HCT116 (cell line): ENCODE results near the gene IL22RA2. TPM values are rescaled to one million over a fixed set of nuclear protein-coding genes. Genes with fewer than 3 reads are reported as not detected.

Source experiments
- ATAC-seq: fragments of 200-7000 bp; cut with Tn5 transposase; 2 replicates; pipeline ENCODE4 v1.9.1; 2020; ENCODE audit warnings: mild to moderate bottlenecking, moderate library complexity
- BruUV-seq: library from RNA; stranded (reverse); fragments of 400-500 nt; replicated peaks from 2 replicates; lab custom pipeline; 2021; lab: Mats Ljungman, UMichigan
- CTCF ChIA-PET: fragments of 300-600 bp; sonication (Branson Sonifier 250); formaldehyde crosslinking; loops from one replicate; lab custom pipeline; 2021; ENCODE audit warnings: antibody characterized with exemption; lab: Charles Lee
- POLR2A ChIA-PET: fragments of 300-600, 350-600 bp; sonication (Branson Sonifier 250); formaldehyde crosslinking; loops from one replicate; lab custom pipeline; 2021; ENCODE audit warnings: antibody characterized with exemption; lab: Charles Lee
- RAD21 ChIA-PET, 2 experiments: fragments of 300-600 bp; sonication (Branson Sonifier 250); formaldehyde crosslinking; loops; one replicate each; lab custom pipeline; 2023; ENCODE audit warnings: low total read pairs in 2 of 2; ENCODE audit not compliant: uncharacterized antibody in 2 of 2, unreplicated experiment in 2 of 2, low non-redundant PET in 1 of 2; lab: Charles Lee
- DNase-seq: peaks from one replicate; pipeline ENCODE4 v3.0.0-alpha.2; 2010; ENCODE audit warnings: low read depth, low spot score
- H2AFZ ChIP-seq: fragments of 200-600 bp; shearing (Covaris generic), sonication (generic); 2 replicates; pipeline ENCODE4 v1.6.1; 2017; ENCODE audit warnings: low read depth, mixed run types, mixed read lengths, antibody characterized with exemption, low read length; ENCODE audit not compliant: poor library complexity, severe bottlenecking
- H3K27ac ChIP-seq: 2 replicates; pipeline ENCODE4 v1.5.1; 2012; ENCODE audit warnings: low read depth, low read length
- H3K27me3 ChIP-seq: fragments of 200-600 bp; sonication (generic); 2 replicates; pipeline ENCODE4 v1.6.1; 2016; ENCODE audit warnings: mixed run types, low read length, mixed read lengths; ENCODE audit not compliant: insufficient read depth
- H3K36me3 ChIP-seq, 2 experiments: fragments of 200-500 bp in 1 of 2; fragments of 200-600 bp in 1 of 2; sonication (Bioruptor generic) in 1 of 2; sonication (generic) in 1 of 2; 2 replicates each; pipeline versions ENCODE4 v1.5.1 to v1.6.1; 2014 to 2016; ENCODE audit warnings: low read length in 2 of 2, inconsistent platforms in 1 of 2, mixed read lengths in 1 of 2, mixed run types in 1 of 2; ENCODE audit not compliant: insufficient read depth in 2 of 2, control insufficient read depth in 1 of 2
- H3K4me1 ChIP-seq, 2 experiments: fragments of 200-600 bp in 1 of 2; sonication (generic) in 1 of 2; 2 replicates each; pipeline versions ENCODE4 v1.5.1 to v1.6.1; 2012 to 2017; ENCODE audit warnings: low read length in 2 of 2, inconsistent platforms in 1 of 2, mild to moderate bottlenecking in 1 of 2, mixed read lengths in 1 of 2, mixed run types in 1 of 2, moderate library complexity in 1 of 2; ENCODE audit not compliant: insufficient read depth in 2 of 2, control insufficient read depth in 1 of 2
- H3K4me2 ChIP-seq: fragments of 200-600 bp; sonication (generic); 2 replicates; pipeline ENCODE4 v1.6.1; 2017; ENCODE audit warnings: mixed run types, low read length, mixed read lengths
- H3K4me3 ChIP-seq, 2 experiments: fragments of 200-600 bp in 1 of 2; sonication (generic) in 1 of 2; replicated peaks in 1 of 2; 2 replicates each; pipeline ENCODE4 v1.5.1; 2011 to 2016; ENCODE audit warnings: low read length in 2 of 2, control low read depth in 1 of 2, low read depth in 1 of 2, mild to moderate bottlenecking in 1 of 2, mixed read lengths in 1 of 2, mixed run types in 1 of 2
- H3K79me2 ChIP-seq: fragments of 200-600 bp; sonication (generic); 2 replicates; pipeline ENCODE4 v1.6.1; 2017; ENCODE audit warnings: mild to moderate bottlenecking, mixed run types, low read length, moderate library complexity, mixed read lengths; ENCODE audit not compliant: insufficient read depth
- H3K9ac ChIP-seq: fragments of 200-600 bp; sonication (generic); 2 replicates; pipeline ENCODE4 v1.6.1; 2016; ENCODE audit warnings: low read length, mixed read lengths
- H3K9me2 ChIP-seq: fragments of 200-600 bp; sonication (generic), shearing (Covaris generic); 2 replicates; pipeline ENCODE4 v1.6.1; 2017; ENCODE audit warnings: mixed run types, mild to moderate bottlenecking, moderate library complexity; ENCODE audit not compliant: insufficient read depth
- H3K9me3 ChIP-seq, 2 experiments: fragments of 200-500 bp in 1 of 2; fragments of 200-600 bp in 1 of 2; sonication (Bioruptor generic) in 1 of 2; sonication (generic) in 1 of 2; 2 replicates each; pipeline ENCODE4 v1.6.1; 2014 to 2017; ENCODE audit warnings: low read length in 2 of 2, mixed read lengths in 2 of 2, inconsistent platforms in 1 of 2, low read depth in 1 of 2, mild to moderate bottlenecking in 1 of 2, mixed run types in 1 of 2, moderate library complexity in 1 of 2; ENCODE audit not compliant: control insufficient read depth in 1 of 2, insufficient read depth in 1 of 2
- H4K20me1 ChIP-seq: fragments of 200-600 bp; sonication (generic), shearing (Covaris generic); 2 replicates; pipeline ENCODE4 v1.6.1; 2017; ENCODE audit warnings: mixed run types, mild to moderate bottlenecking, moderate library complexity; ENCODE audit not compliant: insufficient read depth
- ATF3 ChIP-seq: IDR thresholded peaks from 2 replicates; pipeline ENCODE4 v1.6.1; 2012
- CEBPB ChIP-seq: IDR thresholded peaks from 2 replicates; pipeline ENCODE4 v1.6.1; 2012; ENCODE audit warnings: low read depth
- EGR1 ChIP-seq: IDR thresholded peaks from 2 replicates; pipeline ENCODE4 v1.6.1; 2012; ENCODE audit warnings: low read depth
- ELF1 ChIP-seq: IDR thresholded peaks from 2 replicates; pipeline ENCODE4 v1.6.1; 2012; ENCODE audit warnings: low read depth, borderline replicate concordance
- EZH2 ChIP-seq: fragments of 200-600 bp; sonication (generic); IDR thresholded peaks from 2 replicates; pipeline ENCODE4 v1.6.1; 2017; ENCODE audit warnings: antibody characterized with exemption, mixed run types
- EZH2phosphoT487 ChIP-seq: fragments of 200-600 bp; IDR thresholded peaks from 2 replicates; pipeline ENCODE4 v1.6.1; 2018; ENCODE audit warnings: antibody characterized with exemption, borderline replicate concordance
- FOSL1 ChIP-seq: IDR thresholded peaks from 2 replicates; pipeline ENCODE4 v1.6.1; 2012; ENCODE audit warnings: low read depth
- JUND ChIP-seq: IDR thresholded peaks from 2 replicates; pipeline ENCODE4 v1.6.1; 2012
- MAX ChIP-seq: IDR thresholded peaks from 2 replicates; pipeline ENCODE4 v1.6.1; 2012
- POLR2AphosphoS5 ChIP-seq: IDR thresholded peaks from 2 replicates; pipeline ENCODE4 v1.6.1; 2011; ENCODE audit warnings: mild to moderate bottlenecking, low read depth, low read length, moderate library complexity
- RAD21 ChIP-seq: IDR thresholded peaks from 2 replicates; pipeline ENCODE4 v1.6.1; 2012; ENCODE audit warnings: low read depth, mild to moderate bottlenecking
- REST ChIP-seq: IDR thresholded peaks from 2 replicates; pipeline ENCODE4 v1.6.1; 2012; ENCODE audit warnings: low read depth
- SIN3A ChIP-seq: IDR thresholded peaks from 2 replicates; pipeline ENCODE4 v1.6.1; 2012; ENCODE audit warnings: low read depth
- SP1 ChIP-seq: IDR thresholded peaks from 2 replicates; pipeline ENCODE4 v1.6.1; 2012; ENCODE audit warnings: low read depth
- SRF ChIP-seq: IDR thresholded peaks from 2 replicates; pipeline ENCODE4 v1.6.1; 2012; ENCODE audit warnings: low read depth
- TCF7L2 ChIP-seq: IDR thresholded peaks from 2 replicates; pipeline ENCODE4 v1.7.0; 2011; ENCODE audit warnings: borderline replicate concordance, inconsistent platforms; ENCODE audit not compliant: insufficient read depth, insufficient read length; ENCODE audit errors: extremely low read depth
- YY1 ChIP-seq: IDR thresholded peaks from 2 replicates; pipeline ENCODE4 v1.6.1; 2011; ENCODE audit warnings: low read length, low read depth, moderate library complexity, mild to moderate bottlenecking; ENCODE audit not compliant: insufficient replicate concordance; ENCODE audit errors: extremely low read depth
- ZBTB33 ChIP-seq: IDR thresholded peaks from 2 replicates; pipeline ENCODE4 v1.6.1; 2011; ENCODE audit warnings: mild to moderate bottlenecking, low read length, moderate library complexity; ENCODE audit not compliant: insufficient replicate concordance; ENCODE audit errors: extremely low read depth
- ZNF274 ChIP-seq: fragments of 200-500 bp; sonication (Bioruptor generic); IDR thresholded peaks from 2 replicates; pipeline ENCODE4 v1.6.1; 2014; ENCODE audit warnings: mild to moderate bottlenecking, low read depth, low read length, inconsistent platforms
- intact Hi-C: fragments of 100-400 bp; cut with micrococcal nuclease; formaldehyde crosslinking; loops from 2 replicates; pipeline ENCODE4 v1.10.0; 2022
- total RNA-seq: library from RNA; stranded (reverse); gene quantifications from one replicate; pipeline ENCODE4 v1.2.1, GENCODE V29; 2021; ENCODE audit not compliant: unreplicated experiment
- TF ChIP-seq, protein P1 (sequence below), 3 experiments: fragments of 200-600 bp in 1 of 3; sonication (generic) in 1 of 3; IDR thresholded peaks in 2 of 3; conservative IDR thresholded peaks in 1 of 3; 2 replicates each; pipeline ENCODE4 v1.5.1; 2012 to 2017; ENCODE audit warnings: low read depth in 2 of 3, low read length in 2 of 3, antibody characterized with exemption in 1 of 3, borderline replicate concordance in 1 of 3, control low read depth in 1 of 3, mild to moderate bottlenecking in 1 of 3, mixed read lengths in 1 of 3, mixed run types in 1 of 3, moderate library complexity in 1 of 3; ENCODE audit not compliant: insufficient read depth in 1 of 3

Gene IL22RA2
- total RNA-seq, 1 experiment from 2014 or later = not detected

DNA sequence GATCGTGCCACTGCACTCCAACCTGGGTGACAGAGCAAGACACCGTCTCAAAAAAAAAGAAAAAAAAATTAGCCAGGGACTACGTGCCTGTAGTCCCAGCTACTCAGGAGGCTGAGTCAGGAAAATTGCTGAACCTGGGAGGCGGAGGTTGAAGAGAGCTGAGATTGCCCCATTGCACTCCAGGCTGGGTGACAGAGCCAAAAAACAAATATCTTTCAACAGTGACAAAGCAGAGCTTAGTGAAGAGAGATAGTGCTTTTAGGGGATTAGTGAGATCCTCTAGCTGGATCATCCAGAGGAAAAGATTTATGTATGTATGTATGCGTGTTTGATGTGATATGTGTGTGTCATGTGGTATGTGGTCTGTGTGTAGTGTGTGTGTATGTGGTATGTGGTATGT is 56.6 kb downstream of the IL22RA2 start:
- ChIA-PET POLR2A (no interaction called here), CTCF (no interaction called here), RAD21 (no interaction called here)
- Histone ChIP-seq H3K4me2 (no peak overlapping the region), H3K4me3 (no peak overlapping the region), H2AFZ (no peak overlapping the region), H3K4me1 (no peaks in the 10 kb centered on the region), H3K9me3 (no peaks in the 10 kb centered on the region), H4K20me1 (no peaks in the 10 kb centered on the region), H3K9ac (no peak overlapping the region), H3K9me2 (no peaks in the 10 kb centered on the region), H3K79me2 (no peaks in the 10 kb centered on the region), H3K36me3 (no peaks in the 10 kb centered on the region), H3K27me3 (no peaks in the 10 kb centered on the region), H3K27ac (no peak overlapping the region)
- ATAC-seq (no peak), DNase-seq (no peak)
- no TSS peak for BruUV-seq
- TF ChIP-seq EZH2phosphoT487 (no peak), TCF7L2 (no peak), FOSL1 (no peak), EZH2 (no peak), MAX (no peak), YY1 (no peak), REST (no peak), CEBPB (no peak), ZNF274 (no peak), SIN3A (no peak), ATF3 (no peak), EGR1 (no peak), SRF (no peak), JUND (no peak), SP1 (no peak), ZBTB33 (no peak), RAD21 (no peak), ELF1 (no peak), POLR2AphosphoS5 (no peak)
- TF ChIP-seq, protein P1, sequence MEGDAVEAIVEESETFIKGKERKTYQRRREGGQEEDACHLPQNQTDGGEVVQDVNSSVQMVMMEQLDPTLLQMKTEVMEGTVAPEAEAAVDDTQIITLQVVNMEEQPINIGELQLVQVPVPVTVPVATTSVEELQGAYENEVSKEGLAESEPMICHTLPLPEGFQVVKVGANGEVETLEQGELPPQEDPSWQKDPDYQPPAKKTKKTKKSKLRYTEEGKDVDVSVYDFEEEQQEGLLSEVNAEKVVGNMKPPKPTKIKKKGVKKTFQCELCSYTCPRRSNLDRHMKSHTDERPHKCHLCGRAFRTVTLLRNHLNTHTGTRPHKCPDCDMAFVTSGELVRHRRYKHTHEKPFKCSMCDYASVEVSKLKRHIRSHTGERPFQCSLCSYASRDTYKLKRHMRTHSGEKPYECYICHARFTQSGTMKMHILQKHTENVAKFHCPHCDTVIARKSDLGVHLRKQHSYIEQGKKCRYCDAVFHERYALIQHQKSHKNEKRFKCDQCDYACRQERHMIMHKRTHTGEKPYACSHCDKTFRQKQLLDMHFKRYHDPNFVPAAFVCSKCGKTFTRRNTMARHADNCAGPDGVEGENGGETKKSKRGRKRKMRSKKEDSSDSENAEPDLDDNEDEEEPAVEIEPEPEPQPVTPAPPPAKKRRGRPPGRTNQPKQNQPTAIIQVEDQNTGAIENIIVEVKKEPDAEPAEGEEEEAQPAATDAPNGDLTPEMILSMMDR (IDR thresholded peaks at IDR 0.05 in 2 of 3, conservative IDR thresholded peaks at IDR 0.05 in 1 of 3; ENCODE audit: borderline replicate concordance in 1 of 3, insufficient read depth in 1 of 3, low read depth in 2 of 3, low read length in 2 of 3) = no peak
- intact Hi-C loops = no loop called here
